GM12878 (cell line): ENCODE measurements around the gene SATB2. TPM values are rescaled to one million over a fixed set of nuclear protein-coding genes. Genes with fewer than 3 reads are reported as not detected.

Source experiments
- ATAC-seq: fragments of 200-7000 bp; cut with Tn5 transposase; 3 replicates; pipeline ENCODE4 v1.9.1; 2020; ENCODE audit warnings: mild to moderate bottlenecking, moderate library complexity
- BruUV-seq: library from RNA; stranded (reverse); fragments of 400-500 nt; replicated peaks from 2 replicates; lab custom pipeline; 2021; lab: Mats Ljungman, UMichigan
- CTCF ChIA-PET: fragments of 300-600 bp; sonication (Branson Sonifier 250); formaldehyde crosslinking; extraction: SDS; loops from one replicate; lab custom pipeline; 2021; ENCODE audit warnings: inconsistent platforms; lab: Yijun Ruan, JAX
- POLR2A ChIA-PET: fragments of 350-600 bp; formaldehyde crosslinking; extraction: SDS; loops from one replicate; lab custom pipeline; 2021; ENCODE audit warnings: inconsistent platforms; lab: Charles Lee
- RAD21 ChIA-PET: fragments of 300-600 bp; sonication (Branson Sonifier 250); formaldehyde crosslinking; loops from one replicate; lab custom pipeline; 2023; ENCODE audit warnings: antibody characterized with exemption; ENCODE audit not compliant: unreplicated experiment; lab: Charles Lee
- SMC1A ChIA-PET: fragments of 300-600 bp; sonication (Branson Sonifier 250); formaldehyde crosslinking; loops from one replicate; lab custom pipeline; 2023; ENCODE audit not compliant: unreplicated experiment, uncharacterized antibody; lab: Charles Lee
- DNase-seq: peaks from one replicate; pipeline ENCODE4 v3.0.0-alpha.2; 2011; ENCODE audit warnings: low read depth, low spot score
- FAIRE-seq: peaks from 3 replicates; lab custom pipeline; 2011; peaks lifted over from hg19 to GRCh38; lab: Jason Lieb, UNC
- H2AFZ ChIP-seq: 2 replicates; pipeline ENCODE4 v1.6.0; 2011; ENCODE audit warnings: low read depth, low read length, control low read depth; ENCODE audit not compliant: control insufficient read depth
- H3K27ac ChIP-seq: 2 replicates; pipeline ENCODE4 v1.5.1; 2011; ENCODE audit warnings: control low read depth; ENCODE audit not compliant: control insufficient read depth, insufficient read depth
- H3K27me3 ChIP-seq, 2 experiments: replicated peaks in 1 of 2; 2 replicates each; pipeline versions ENCODE4 v1.6.0 to v1.6.1; 2011; ENCODE audit warnings: low read length in 1 of 2; ENCODE audit not compliant: control insufficient read depth in 2 of 2, insufficient read depth in 2 of 2
- H3K36me3 ChIP-seq, 2 experiments: 2 replicates each; pipeline ENCODE4 v1.5.1; 2011; ENCODE audit warnings: low read length in 1 of 2; ENCODE audit not compliant: control insufficient read depth in 2 of 2, insufficient read depth in 2 of 2
- H3K4me1 ChIP-seq: 2 replicates; pipeline ENCODE4 v1.6.1; 2011; ENCODE audit warnings: mild to moderate bottlenecking, low read length, moderate library complexity, mixed read lengths; ENCODE audit not compliant: control insufficient read depth, insufficient read depth
- H3K4me2 ChIP-seq: 2 replicates; pipeline ENCODE4 v1.6.0; 2011; ENCODE audit warnings: control low read depth; ENCODE audit not compliant: control insufficient read depth, insufficient read depth
- H3K4me3 ChIP-seq: fragments of 200-600 bp; sonication (generic); 2 replicates; pipeline ENCODE4 v1.5.1; 2016
- H3K79me2 ChIP-seq: 2 replicates; pipeline ENCODE4 v1.6.0; 2011; ENCODE audit warnings: low read length; ENCODE audit not compliant: control insufficient read depth, insufficient read depth
- H3K9ac ChIP-seq: 2 replicates; pipeline ENCODE4 v1.8.0; 2011; ENCODE audit warnings: low read length, control low read depth, mixed read lengths; ENCODE audit not compliant: control insufficient read depth, insufficient read depth
- H3K9me3 ChIP-seq: replicated peaks from 3 replicates; pipeline ENCODE4 v1.5.1; 2011; ENCODE audit warnings: mild to moderate bottlenecking, low read length; ENCODE audit not compliant: control insufficient read depth, insufficient read depth
- H4K20me1 ChIP-seq: 2 replicates; pipeline ENCODE4 v1.6.0; 2011; ENCODE audit not compliant: control insufficient read depth, insufficient read depth
- CREB1 ChIP-seq: IDR thresholded peaks from 2 replicates; pipeline ENCODE4 v1.6.1; 2012; ENCODE audit warnings: low read depth, mild to moderate bottlenecking, inconsistent platforms
- CTCF ChIP-seq, 3 experiments: IDR thresholded peaks in 2 of 3; conservative IDR thresholded peaks in 1 of 3; 2 replicates each; pipeline ENCODE4 v1.5.1; 2011; ENCODE audit warnings: low read depth in 3 of 3, low read length in 3 of 3, mild to moderate bottlenecking in 3 of 3, control low read depth in 2 of 3, moderate library complexity in 2 of 3, inconsistent platforms in 1 of 3, mixed read lengths in 1 of 3; ENCODE audit not compliant: control insufficient read depth in 2 of 3, insufficient read depth in 1 of 3; ENCODE audit errors: extremely low read depth in 1 of 3
- EP300 ChIP-seq, 2 experiments: fragments of 150-350 bp in 1 of 2; IDR thresholded peaks; 2 replicates each; pipeline ENCODE4 v1.6.1; 2011 to 2012; ENCODE audit warnings: low read depth in 2 of 2, low read length in 2 of 2, borderline replicate concordance in 1 of 2, improper control_type of control experiment in 1 of 2, inconsistent platforms in 1 of 2; ENCODE audit not compliant: control insufficient read depth in 1 of 2
- HDGF ChIP-seq: fragments of 450-650 bp; IDR thresholded peaks from 2 replicates; pipeline ENCODE4 v1.6.1; 2016; ENCODE audit warnings: antibody characterized with exemption
- IRF3 ChIP-seq: fragments of 450-650 bp; IDR thresholded peaks from 2 replicates; pipeline ENCODE4 v1.6.1; 2014; ENCODE audit warnings: mild to moderate bottlenecking
- IRF4 ChIP-seq: IDR thresholded peaks from 2 replicates; pipeline ENCODE4 v1.6.1; 2011; ENCODE audit warnings: low read depth, low read length
- KDM1A ChIP-seq: fragments of 200-600 bp; sonication (generic); IDR thresholded peaks from 2 replicates; pipeline ENCODE4 v1.6.1; 2016; ENCODE audit warnings: borderline replicate concordance
- NRF1 ChIP-seq: conservative IDR thresholded peaks from 2 replicates; pipeline ENCODE4 v1.6.1; 2011; ENCODE audit warnings: mild to moderate bottlenecking, low read depth, low read length, improper control_type of control experiment
- POLR2AphosphoS2 ChIP-seq: IDR thresholded peaks from 2 replicates; pipeline ENCODE4 v1.6.1; 2011; ENCODE audit warnings: low read depth, mild to moderate bottlenecking, low read length, improper control_type of control experiment, moderate library complexity
- PRDM15 ChIP-seq: fragments of 450-650 bp; formaldehyde crosslinking; IDR thresholded peaks from 2 replicates; pipeline ENCODE4 v1.4.0; 2020; ENCODE audit warnings: mild to moderate bottlenecking, moderate library complexity
- ZNF687 ChIP-seq: fragments of 450-650 bp; IDR thresholded peaks from 2 replicates; pipeline ENCODE4 v1.6.1; 2017; ENCODE audit warnings: mild to moderate bottlenecking, moderate library complexity
- WGBS: methylation state at CpG from one replicate; pipeline ENCODE4 v1.1.6; 2016; ENCODE audit warnings: low lambda C conversion rate; ENCODE audit not compliant: insufficient replicate concordance, insufficient coverage; ENCODE audit errors: missing lambda C conversion rate; 5-methylcytosine and 5-hydroxymethylcytosine counted together
- in situ Hi-C: fragments of 300-500 bp; cut with MboI; formaldehyde crosslinking; loops from 9 replicates; pipeline ENCODE4 v1.14.3; 2018; ENCODE audit warnings: mixed read lengths
- intact Hi-C: fragments of 100-400 bp; cut with micrococcal nuclease; formaldehyde crosslinking; loops from one replicate; pipeline ENCODE4 v1.14.2; 2022; ENCODE audit not compliant: unreplicated experiment
- polyA plus RNA-seq, 11 experiments: library from polyadenylated mRNA; depleted of rRNA in 4 of 11; unstranded in 6 of 11; stranded (reverse) in 5 of 11; fragments of >200 nt; fragmentation: Nextera tagmentation in 4 of 11; fragmentation: Illumina TruSeq in 1 of 11; extraction: Ambion mirVana in 4 of 11; extraction: Trizol in 1 of 11; gene quantifications; 1 replicate in 1 of 11; 2 replicates in 10 of 11; pipeline versions ENCODE4 v1.2.1 to v1.2.3, GENCODE V29; 2011 to 2016; ENCODE audit warnings: inconsistent platforms in 2 of 11, missing spikeins in 2 of 11, low read depth in 1 of 11
- total RNA-seq, 4 experiments: library from RNA; depleted of rRNA in 3 of 4; stranded (reverse); fragments of >200 nt in 3 of 4; fragmentation: Illumina TruSeq in 1 of 4; extraction: Trizol in 1 of 4; gene quantifications; 2 replicates each; pipeline versions ENCODE4 v1.2.1 to v1.2.3, GENCODE V29; 2013 to 2021

Gene SATB2
- total and polyA plus RNA-seq, 10 of the 15 experiments (the other 5 are each of a cell fraction or from before 2014, with no cell fraction given) = 0.03 to 0.56 (median 0.08) TPM; not detected in 3

- Histone ChIP-seq H3K79me2 (no peaks in the 10 kb centered on the region), H3K4me3 (no peak overlapping the region), H3K27ac (no peak overlapping the region), H3K9ac (no peak overlapping the region), H3K9me3 (no peaks in the 10 kb centered on the region), H3K27me3 (no peaks in the 10 kb centered on the region), H4K20me1 (no peaks in the 10 kb centered on the region), H3K4me1 (no peaks in the 10 kb centered on the region), H2AFZ (no peak overlapping the region), H3K4me2 (no peak overlapping the region), H3K36me3 (no peaks in the 10 kb centered on the region)
- intact Hi-C loops = no loop called here
- POLR2A ChIA-PET = no interaction called here
- CTCF ChIA-PET = no interaction called here
- no peak for FAIRE-seq
- BruUV-seq = no TSS peak
- in situ Hi-C loops = no loop called here
- SMC1A ChIA-PET = no interaction called here
- DNase-seq = no peak
- WGBS = 34% methylated on average over 4 of the region's 4 CpGs
- no peak for ATAC-seq
- RAD21 ChIA-PET = no interaction called here
- no peak for TF ChIP-seq HDGF
- TF ChIP-seq ZNF687 = no peak
- TF ChIP-seq POLR2AphosphoS2 = no peak
- TF ChIP-seq IRF3 = no peak
- no peak for TF ChIP-seq NRF1
- TF ChIP-seq IRF4 = no peak
- no peak for TF ChIP-seq EP300 (IDR thresholded peaks at IDR 0.05; ENCODE audit: borderline replicate concordance in 1 of 2, control insufficient read depth in 1 of 2, low read depth in 2 of 2, low read length in 2 of 2)
- TF ChIP-seq KDM1A = no peak
- no peak for TF ChIP-seq PRDM15
- no peak for TF ChIP-seq CTCF (IDR thresholded peaks at IDR 0.05 in 2 of 3, conservative IDR thresholded peaks at IDR 0.05 in 1 of 3; ENCODE audit: control insufficient read depth in 2 of 3, extremely low read depth in 1 of 3, insufficient read depth in 1 of 3, low read depth in 3 of 3, low read length in 3 of 3)
- no peak for TF ChIP-seq CREB1
These were observed 74.7 kb downstream of the SATB2 start for GRCh38 chr2:199383021-199383420.
